Dermis microvascular lymphatic vessel endothelial cell (primary cell): ENCODE results near the gene PLD3. TPM values are rescaled to one million over a fixed set of nuclear protein-coding genes. Genes with fewer than 3 reads are reported as not detected.
A peak's percentile ranks its signal among the peaks of the same experiment; 100 is the strongest.
"Not testable (repeated sequence)": the region's sequence is repeated elsewhere in the genome, so short reads cannot be mapped to it uniquely, and the experiment has no call there.

Source experiments
- DNase-seq, 2 donors: peaks; one replicate each; pipeline versions ENCODE4 v3.0.0 to v3.0.0-alpha.2; 2010; ENCODE audit warnings: low read depth in 2 of 2
- total RNA-seq: library from RNA; depleted of rRNA; stranded (reverse); fragments of >200 nt; gene quantifications from 2 replicates; pipeline ENCODE4 v1.2.1, GENCODE V29; 2014

Gene PLD3
- total RNA-seq, 1 donor from 2014 or later, result 88.6 TPM

- no peak for DNase-seq
Observed at GRCh38 chr19:40332669-40333068, 15.8 kb upstream of the PLD3 start.

- not testable (repeated sequence) for DNase-seq
Observed at GRCh38 chr19:40333083-40333482, 15.4 kb upstream of the PLD3 start.

GRCh38 chr19:40335101-40335500 lies 13.4 kb upstream of the PLD3 start:
- peak; percentile 86 to 94 for DNase-seq

GRCh38 chr19:40335855-40336600 lies 12.5 kb upstream of the PLD3 start:
- no peak for DNase-seq

GRCh38 chr19:40336601-40336900 lies 11.9 kb upstream of the PLD3 start:
- DNase-seq, result no peak

GRCh38 chr19:40337107-40337506 lies 11.4 kb upstream of the PLD3 start:
- DNase-seq, result no peak

- DNase-seq, result no peak
Observed at GRCh38 chr19:40337594-40337993, 10.9 kb upstream of the PLD3 start.

GRCh38 chr19:40339018-40339728 lies 9.3 kb upstream of the PLD3 start:
- DNase-seq, result no peak

GRCh38 chr19:40341601-40342482 lies 6.7 kb upstream of the PLD3 start:
- DNase-seq, result no peak

- no peak for DNase-seq
Observed at GRCh38 chr19:40342644-40343311, 5.7 kb upstream of the PLD3 start.

GRCh38 chr19:40344422-40344821 lies 4.1 kb upstream of the PLD3 start:
- DNase-seq, result no peak

GRCh38 chr19:40348961-40349507 lies 539 bp downstream of the PLD3 start:
- DNase-seq, result peak; percentile 12 to 62

- DNase-seq, result no peak
Observed at GRCh38 chr19:40355975-40356680, 7.6 kb downstream of the PLD3 start.

GRCh38 chr19:40356681-40357595 lies 8.4 kb downstream of the PLD3 start:
- DNase-seq, result peak in 1 of 2 donors; percentile 22

- DNase-seq, result peak in 1 of 2 donors; percentile 35
Observed at GRCh38 chr19:40357640-40358039, 9.1 kb downstream of the PLD3 start.

GRCh38 chr19:40358773-40359172 lies 10.3 kb downstream of the PLD3 start:
- no peak for DNase-seq

- DNase-seq, result no peak
Observed at GRCh38 chr19:40360020-40360707, 11.7 kb downstream of the PLD3 start.

GRCh38 chr19:40360708-40361241 lies 12.3 kb downstream of the PLD3 start:
- no peak for DNase-seq

GRCh38 chr19:40362160-40362559 lies 13.7 kb downstream of the PLD3 start:
- DNase-seq, result no peak
